BLaER1 treated with 17β-estradiol and CSF1 and Interleukin-3, amounts not matched to agents 10 nM and 100 nM (cell line): ENCODE results near the gene SLC45A3.

Source experiments
- H3K27ac ChIP-seq, 11 experiments: shearing (Covaris generic); formaldehyde crosslinking; 2 replicates each; pipeline ENCODE4 v1.8.1; 2022
- H3K27me3 ChIP-seq, 11 experiments: shearing (Covaris generic); formaldehyde crosslinking; 2 replicates each; pipeline ENCODE4 v1.8.1; 2022
- H3K36me3 ChIP-seq, 11 experiments: shearing (Covaris generic); formaldehyde crosslinking; 2 replicates each; pipeline ENCODE4 v1.8.1; 2022
- H3K4me1 ChIP-seq, 10 experiments: shearing (Covaris generic); formaldehyde crosslinking; 2 replicates each; pipeline ENCODE4 v1.8.1; 2022
- H3K4me2 ChIP-seq, 11 experiments: shearing (Covaris generic); formaldehyde crosslinking; 2 replicates each; pipeline ENCODE4 v1.8.1; 2022
- H3K4me3 ChIP-seq, 10 experiments: shearing (Covaris generic); formaldehyde crosslinking; 2 replicates each; pipeline ENCODE4 v1.8.1; 2022
- H3K9ac ChIP-seq, 11 experiments: shearing (Covaris generic); formaldehyde crosslinking; 2 replicates each; pipeline ENCODE4 v1.8.1; 2022
- H3K9me3 ChIP-seq, 11 experiments: shearing (Covaris generic); formaldehyde crosslinking; replicated peaks in 1 of 11; 2 replicates each; pipeline ENCODE4 v1.8.1; 2022
- H4K20me1 ChIP-seq, 11 experiments: shearing (Covaris generic); formaldehyde crosslinking; 2 replicates each; pipeline ENCODE4 v1.8.1; 2022
- Cebpa-rat ChIP-seq, 11 experiments: shearing (Covaris generic); IDR thresholded peaks; 2 replicates each; pipeline ENCODE4 v1.8.1; 2022

SLC45A3 gene

DNA sequence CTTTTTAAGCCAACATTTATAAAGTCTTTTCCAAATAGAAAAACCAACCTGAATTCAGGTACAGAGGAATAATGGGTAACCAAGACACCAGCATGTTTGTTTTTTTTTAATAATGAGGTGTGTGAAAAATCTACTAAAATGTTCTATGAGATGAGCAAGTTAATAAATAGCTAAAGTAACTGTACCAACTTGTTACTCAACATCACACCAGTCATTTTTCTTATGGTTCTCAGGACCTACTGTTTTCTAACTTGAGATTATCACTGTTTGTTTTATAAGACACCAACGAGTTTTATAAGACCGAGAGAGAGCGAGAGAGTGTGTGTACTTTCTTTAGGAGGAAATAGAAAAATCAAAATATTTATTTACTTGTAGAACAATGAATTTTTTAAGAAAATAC is 60.9 kb downstream of the SLC45A3 start:
- Histone ChIP-seq H3K27me3 (no peaks in the 10 kb centered on the region), H3K36me3 (peaks cover 93 to 100% (median 99%) of the 10 kb centered on the region in 11 experiments), H3K4me1 (peaks cover 0 to 5% (median under 1%) of the 10 kb centered on the region in 10 experiments; a peak in 3 of 20 replicates), H3K9me3 (no peaks in the 10 kb centered on the region), H3K4me2 (no peak overlapping the region), H3K9ac (no peak overlapping the region), H3K27ac (no peak overlapping the region), H3K4me3 (no peak overlapping the region), H4K20me1 (peaks cover 11 to 82% (median 45%) of the 10 kb centered on the region in 11 experiments; a peak in 20 of 22 replicates)
- no peak for TF ChIP-seq Cebpa-rat (IDR thresholded peaks at IDR 0.05)

DNA sequence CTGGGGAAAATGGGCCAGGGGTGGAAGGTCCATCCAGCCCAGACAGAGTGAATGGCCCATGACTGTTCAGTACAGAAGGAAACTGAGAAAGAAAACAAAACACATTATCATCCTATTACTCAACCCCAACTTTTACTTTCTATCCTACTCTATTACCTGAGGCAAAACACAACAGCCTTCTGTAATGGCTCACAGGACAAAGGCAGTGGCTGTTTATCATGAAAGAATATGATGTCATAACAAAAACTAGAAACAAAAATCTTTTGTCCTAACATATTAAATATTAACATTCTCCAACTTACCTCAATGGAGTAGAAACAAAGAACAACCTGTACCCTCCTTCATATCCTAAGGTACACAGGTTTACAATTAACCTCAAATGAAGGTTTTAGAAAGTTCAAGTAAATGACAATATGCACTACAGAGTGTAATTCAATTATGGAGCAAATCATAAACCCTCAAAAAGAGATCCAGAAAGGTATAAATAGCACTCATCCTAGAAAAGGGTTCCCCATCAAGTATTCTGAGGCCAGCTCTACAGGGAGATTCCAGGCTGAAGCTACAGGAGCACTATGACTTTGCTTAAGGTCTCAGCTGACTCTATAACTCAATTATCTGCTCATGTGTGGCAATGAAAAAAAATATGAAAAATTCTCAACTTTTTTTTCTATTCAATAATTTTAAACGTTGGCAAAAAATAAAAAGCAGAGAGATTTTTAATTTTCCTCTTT is 63.6 kb downstream of the SLC45A3 start:
- Histone ChIP-seq H3K4me2 (no peak overlapping the region), H3K27ac (no peak overlapping the region), H4K20me1 (peaks cover 4 to 75% (median 32%) of the 10 kb centered on the region in 11 experiments; a peak in 17 of 22 replicates), H3K4me3 (no peak overlapping the region), H3K9me3 (no peaks in the 10 kb centered on the region), H3K4me1 (peaks cover 0 to 7% (median under 1%) of the 10 kb centered on the region in 10 experiments; a peak in 8 of 20 replicates), H3K27me3 (no peaks in the 10 kb centered on the region), H3K9ac (no peak overlapping the region), H3K36me3 (peaks cover 95 to 100% (median 99%) of the 10 kb centered on the region in 11 experiments)
- TF ChIP-seq Cebpa-rat (IDR thresholded peaks at IDR 0.05): no peak

DNA sequence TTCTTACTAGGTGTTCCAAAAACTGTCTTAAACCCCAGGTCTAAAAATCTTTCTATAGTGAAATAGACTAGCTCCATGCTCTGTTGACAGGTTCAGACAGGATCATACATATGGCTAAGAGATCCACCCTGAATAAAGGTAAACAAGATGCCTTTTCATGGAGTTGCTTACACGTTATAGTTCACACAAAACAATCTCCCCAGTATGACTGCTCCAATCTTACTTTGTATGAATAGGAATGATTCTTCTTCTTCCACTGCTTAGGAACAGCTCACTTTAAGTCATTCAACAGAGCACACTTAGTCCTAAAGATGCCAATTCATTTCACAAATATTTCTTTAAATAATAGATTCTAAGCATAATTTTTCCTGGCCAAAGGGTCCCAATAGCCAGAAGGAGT is 64.5 kb downstream of the SLC45A3 start:
- Histone ChIP-seq H4K20me1 (peaks cover 4 to 77% (median 32%) of the 10 kb centered on the region in 11 experiments; a peak in 17 of 22 replicates), H3K4me2 (no peak overlapping the region), H3K4me1 (peaks cover 0 to 17% (median 9%) of the 10 kb centered on the region in 10 experiments; a peak in 13 of 20 replicates), H3K27ac (no peak overlapping the region), H3K36me3 (peaks cover 86 to 100% (median 97%) of the 10 kb centered on the region in 11 experiments), H3K9ac (no peak overlapping the region), H3K4me3 (no peak overlapping the region), H3K27me3 (no peaks in the 10 kb centered on the region), H3K9me3 (no peaks in the 10 kb centered on the region)
- TF ChIP-seq Cebpa-rat (IDR thresholded peaks at IDR 0.05): no peak

DNA sequence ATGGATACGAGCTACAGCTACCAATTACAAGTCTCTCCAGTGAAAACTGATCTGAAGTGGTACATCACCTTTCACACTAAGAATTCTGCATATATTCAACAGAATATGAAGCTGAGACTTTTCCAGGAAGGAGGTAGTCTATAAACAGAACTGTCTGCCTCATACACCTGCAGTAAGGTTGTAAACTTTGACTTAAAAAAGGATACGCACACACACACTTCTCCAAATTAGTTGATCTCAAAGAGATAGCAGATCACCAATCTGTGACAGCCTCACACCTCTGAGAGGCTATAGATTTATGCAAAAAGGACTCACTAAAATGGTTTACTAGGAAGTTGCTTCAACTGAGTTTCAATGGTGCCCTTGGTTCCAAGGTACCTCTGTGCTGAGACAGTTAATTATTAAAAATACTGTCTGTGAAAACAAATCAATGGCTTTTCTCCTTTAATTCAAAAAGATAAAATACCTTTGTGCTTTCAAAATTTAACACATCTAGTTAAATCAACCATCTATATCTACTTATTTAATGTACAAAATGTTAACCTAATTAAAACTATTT is 66.4 kb downstream of the SLC45A3 start:
- H3K36me3 ChIP-seq: peaks cover 69 to 100% (median 93%) of the 10 kb centered on the region in 11 experiments
- no peak overlapping the region for H3K27ac ChIP-seq
- peaks cover 0 to 69% (median 21%) of the 10 kb centered on the region in 11 experiments; a peak in 13 of 22 replicates for H4K20me1 ChIP-seq
- no peak overlapping the region for H3K9ac ChIP-seq
- peaks cover 0 to 33% (median 17%) of the 10 kb centered on the region in 10 experiments; a peak in 13 of 20 replicates for H3K4me1 ChIP-seq
- no peak for TF ChIP-seq Cebpa-rat (IDR thresholded peaks at IDR 0.05)
- H3K9me3 ChIP-seq: no peaks in the 10 kb centered on the region
- H3K4me3 ChIP-seq: no peak overlapping the region
- no peak overlapping the region for H3K4me2 ChIP-seq
- H3K27me3 ChIP-seq: no peaks in the 10 kb centered on the region

DNA sequence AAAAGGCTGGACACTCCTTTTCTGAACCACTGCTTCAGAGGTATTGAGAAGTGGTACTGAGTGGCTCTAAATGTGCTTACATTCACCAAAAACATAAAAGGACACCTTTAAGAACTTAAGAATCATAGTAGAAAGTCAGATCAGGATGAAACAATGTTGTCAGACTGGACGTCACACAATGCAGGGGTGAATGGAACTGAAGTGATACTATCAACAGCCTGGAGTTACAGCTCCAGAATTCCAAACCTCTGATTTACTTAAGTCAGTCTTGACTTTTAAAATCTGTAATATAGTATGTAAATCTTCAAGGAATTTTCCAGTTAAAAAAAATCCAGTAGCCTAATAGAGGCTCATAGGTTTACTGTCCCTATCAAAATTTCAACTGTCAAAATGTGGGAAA is 67.8 kb downstream of the SLC45A3 start:
- H3K27ac ChIP-seq: no peak overlapping the region
- H3K9ac ChIP-seq: no peak overlapping the region
- no peak for TF ChIP-seq Cebpa-rat (IDR thresholded peaks at IDR 0.05)
- H3K27me3 ChIP-seq: no peaks in the 10 kb centered on the region
- peaks cover 0 to 59% (median 14%) of the 10 kb centered on the region in 11 experiments; a peak in 11 of 22 replicates for H4K20me1 ChIP-seq
- H3K4me1 ChIP-seq: peaks cover 0 to 33% (median 17%) of the 10 kb centered on the region in 10 experiments; a peak in 13 of 20 replicates
- peaks cover 58 to 100% (median 93%) of the 10 kb centered on the region in 11 experiments for H3K36me3 ChIP-seq
- no peak overlapping the region for H3K4me2 ChIP-seq
- no peaks in the 10 kb centered on the region for H3K9me3 ChIP-seq
- no peak overlapping the region for H3K4me3 ChIP-seq

DNA sequence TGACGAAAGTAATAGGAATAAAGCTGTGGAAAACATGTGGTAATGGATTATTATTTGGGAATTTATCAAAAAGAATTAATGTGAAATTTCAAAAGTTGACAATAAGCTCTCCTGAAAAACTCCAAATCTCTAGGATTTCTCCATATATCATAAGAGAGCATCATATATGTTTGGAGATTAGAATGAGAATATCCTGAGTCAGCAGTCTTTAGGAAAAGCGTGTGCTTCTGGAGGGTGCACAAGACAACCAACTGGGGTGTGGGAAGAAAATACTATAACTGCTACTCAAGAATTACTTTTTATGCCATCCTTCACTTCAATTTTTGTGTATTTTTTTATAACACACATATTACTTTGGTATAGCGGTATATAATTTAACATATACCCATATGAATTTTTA is 68.2 kb downstream of the SLC45A3 start:
- Histone ChIP-seq H3K4me2 (no peak overlapping the region), H3K4me1 (peaks cover 0 to 33% (median 17%) of the 10 kb centered on the region in 10 experiments; a peak in 13 of 20 replicates), H3K27ac (no peak overlapping the region), H3K36me3 (peaks cover 53 to 100% (median 93%) of the 10 kb centered on the region in 11 experiments), H3K9me3 (no peaks in the 10 kb centered on the region), H4K20me1 (peaks cover 0 to 56% (median 14%) of the 10 kb centered on the region in 11 experiments; a peak in 11 of 22 replicates), H3K9ac (no peak overlapping the region), H3K4me3 (no peak overlapping the region), H3K27me3 (no peaks in the 10 kb centered on the region)
- no peak for TF ChIP-seq Cebpa-rat (IDR thresholded peaks at IDR 0.05)

DNA sequence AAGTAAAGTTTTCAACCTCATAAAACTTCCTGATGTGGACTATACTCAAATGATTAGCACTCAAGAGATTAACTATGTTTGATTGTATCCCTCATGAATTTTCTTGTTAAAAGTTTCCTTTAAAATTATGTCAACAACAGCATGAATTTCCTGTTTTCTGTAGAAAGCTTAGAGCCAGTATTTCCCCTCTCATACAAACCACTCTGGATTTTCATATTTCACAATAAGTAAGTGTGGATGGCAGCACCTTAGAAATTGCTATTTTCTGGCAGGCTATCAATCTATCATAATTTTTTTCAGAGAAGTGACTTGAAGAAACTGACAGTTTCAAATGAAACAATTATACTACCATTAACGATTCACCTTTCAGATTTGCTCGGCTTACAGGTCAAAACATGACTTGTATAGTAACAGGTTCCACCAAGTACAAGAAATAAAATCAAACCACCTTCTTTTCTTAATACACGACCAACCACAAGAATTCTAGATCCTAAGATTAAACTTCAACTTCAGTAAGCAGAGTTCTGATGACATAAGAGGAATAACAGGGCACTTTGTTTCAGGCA is 69.3 kb downstream of the SLC45A3 start:
- 0 out of 22 replicates have a peak, but pooled peaks cover 0 to 5% (median 0%) of the 10 kb centered on the region in 11 experiments for H3K9me3 ChIP-seq
- peak overlapping the region in 5 of 11 experiments; percentile 31 to 71 (median 43); a peak in 9 of 22 replicates for H3K4me2 ChIP-seq
- H3K4me3 ChIP-seq: no peak overlapping the region
- no peak for TF ChIP-seq Cebpa-rat (IDR thresholded peaks at IDR 0.05)
- H3K27me3 ChIP-seq: no peaks in the 10 kb centered on the region
- peak overlapping the region in 1 of 11 experiments; percentile 11; a peak in 1 of 22 replicates for H3K9ac ChIP-seq
- peaks cover 42 to 100% (median 93%) of the 10 kb centered on the region in 11 experiments for H3K36me3 ChIP-seq
- H3K4me1 ChIP-seq: peaks cover under 1 to 41% (median 27%) of the 10 kb centered on the region in 10 experiments
- H4K20me1 ChIP-seq: peaks cover 0 to 45% (median 14%) of the 10 kb centered on the region in 11 experiments; a peak in 11 of 22 replicates
- peak overlapping the region in 7 of 11 experiments; percentile 3 to 46 (median 11); a peak in 9 of 22 replicates for H3K27ac ChIP-seq

DNA sequence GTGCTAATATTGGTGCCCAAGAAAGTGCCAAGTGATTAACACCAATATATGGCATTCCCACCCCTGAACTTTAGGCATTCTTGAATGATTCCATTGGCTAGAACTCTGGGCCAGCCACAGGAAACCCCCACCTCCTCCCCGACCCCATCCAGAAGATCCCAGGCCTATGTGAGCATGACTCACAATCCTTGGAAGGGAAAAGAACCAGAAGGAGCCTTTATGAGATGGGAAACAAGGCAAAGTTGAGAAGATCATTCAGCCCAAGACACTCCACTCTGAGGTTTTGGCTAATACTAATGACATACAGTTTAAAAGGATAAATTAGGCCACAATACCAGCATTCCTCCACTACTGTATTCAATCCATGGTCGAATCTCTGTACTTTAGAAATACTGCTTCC is 70.3 kb downstream of the SLC45A3 start:
- peaks cover 10 to 50% (median 37%) of the 10 kb centered on the region in 10 experiments for H3K4me1 ChIP-seq
- H4K20me1 ChIP-seq: peaks cover 0 to 40% (median 11%) of the 10 kb centered on the region in 11 experiments; a peak in 10 of 22 replicates
- H3K4me3 ChIP-seq: no peak overlapping the region
- no peaks in the 10 kb centered on the region for H3K27me3 ChIP-seq
- H3K4me2 ChIP-seq: peak overlapping the region in 2 of 11 experiments; percentile 52 to 71; a peak in 4 of 22 replicates
- 0 out of 22 replicates have a peak, but pooled peaks cover 0 to 5% (median 0%) of the 10 kb centered on the region in 11 experiments for H3K9me3 ChIP-seq
- peaks cover 33 to 95% (median 87%) of the 10 kb centered on the region in 11 experiments for H3K36me3 ChIP-seq
- TF ChIP-seq Cebpa-rat (IDR thresholded peaks at IDR 0.05): no peak
- H3K27ac ChIP-seq: peak overlapping the region in 4 of 11 experiments; percentile 2 to 46 (median 6); a peak in 4 of 22 replicates
- no peak overlapping the region for H3K9ac ChIP-seq
